Glutamatergic neuron (in vitro differentiated cells): ENCODE measurements around the gene KLF16. TPM values are rescaled to one million over a fixed set of nuclear protein-coding genes. Genes with fewer than 3 reads are reported as not detected.
A peak's percentile ranks its signal among the peaks of the same experiment; 100 is the strongest.

ENCODE experiments used
- DNase-seq: peaks from one replicate; pipeline ENCODE4 v3.0.0; 2022
- H3K27ac Mint-ChIP-seq: one replicate; pipeline ENCODE4 v1.8.0; 2020; ENCODE audit warnings: mild to moderate bottlenecking, mixed read lengths, inconsistent platforms; ENCODE audit not compliant: unreplicated experiment
- H3K27me3 Mint-ChIP-seq: one replicate; pipeline ENCODE4 v1.8.0; 2020; ENCODE audit warnings: mild to moderate bottlenecking, moderate library complexity, mixed read lengths, inconsistent platforms; ENCODE audit not compliant: unreplicated experiment
- H3K36me3 Mint-ChIP-seq: one replicate; pipeline ENCODE4 v1.8.0; 2020; ENCODE audit warnings: mild to moderate bottlenecking, mixed read lengths, inconsistent platforms; ENCODE audit not compliant: unreplicated experiment
- H3K4me1 Mint-ChIP-seq: one replicate; pipeline ENCODE4 v1.8.0; 2020; ENCODE audit warnings: mild to moderate bottlenecking, low read depth, mixed read lengths, inconsistent platforms; ENCODE audit not compliant: unreplicated experiment
- H3K4me3 Mint-ChIP-seq: one replicate; pipeline ENCODE4 v1.8.0; 2020; ENCODE audit warnings: mild to moderate bottlenecking, mixed read lengths, inconsistent platforms; ENCODE audit not compliant: unreplicated experiment
- H3K9me3 Mint-ChIP-seq: one replicate; pipeline ENCODE4 v1.8.0; 2020; ENCODE audit warnings: mild to moderate bottlenecking, moderate library complexity, mixed read lengths, inconsistent platforms; ENCODE audit not compliant: unreplicated experiment
- total RNA-seq: library from RNA; stranded (reverse); fragmentation: NEBNext Ultra II Directional; extraction: Animal tissue kit (Norgen Biotek cat#: 25700); gene quantifications from one replicate; pipeline ENCODE4 v1.2.1, GENCODE V29; 2021; ENCODE audit not compliant: unreplicated experiment
- TF ChIP-seq, protein P1 (sequence below): fragments of 200-600 bp; sonication (generic); IDR thresholded peaks from one replicate; pipeline ENCODE4 v1.5.0; 2021; ENCODE audit not compliant: partially characterized antibody, unreplicated experiment

KLF16 gene
- total RNA-seq, 1 donor from 2014 or later: 30.6 TPM

DNA sequence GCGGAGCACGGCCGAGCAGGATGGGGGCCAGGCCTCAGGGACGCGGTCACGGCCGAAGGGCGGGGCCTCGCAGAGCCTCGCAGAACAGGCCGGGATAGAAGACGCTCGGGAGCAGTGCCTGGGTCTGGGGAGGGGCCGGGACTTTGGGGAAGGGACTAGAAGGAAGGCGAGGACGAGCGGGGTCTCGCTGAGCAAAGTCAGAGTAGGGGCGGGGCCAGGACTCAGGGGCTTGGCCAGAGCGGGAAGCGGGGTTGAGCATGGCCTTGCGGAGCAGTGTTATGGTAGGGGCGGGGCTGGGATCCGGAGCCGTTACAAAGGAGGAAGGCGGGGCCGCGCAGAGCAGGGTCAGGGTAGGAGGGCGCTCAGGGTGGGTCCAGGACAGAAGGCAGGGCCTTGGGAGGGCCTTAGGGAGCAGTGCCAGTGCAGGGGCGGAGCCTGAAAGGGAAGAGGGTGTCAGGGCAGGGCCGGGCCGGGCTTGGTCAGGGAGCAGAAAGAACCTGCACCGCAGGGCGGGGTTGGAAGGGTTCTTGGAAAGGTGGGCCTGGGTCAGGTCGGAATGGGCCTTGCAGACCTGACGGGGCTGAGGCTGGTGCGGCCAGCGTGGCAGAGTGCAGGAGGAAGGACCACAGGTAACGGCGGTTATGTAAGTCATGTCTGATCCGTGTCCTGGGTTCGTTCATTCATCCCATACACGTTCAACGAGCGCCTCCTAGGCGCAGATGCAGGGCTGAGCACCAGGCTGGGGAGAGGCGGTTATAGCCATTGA lies 50.8 kb downstream of the KLF16 start:
- Mint-ChIP-seq H3K27ac (peak overlapping the region; percentile 89), H3K4me1 (peaks cover 2% of the 10 kb centered on the region), H3K9me3 (peaks cover 8% of the 10 kb centered on the region), H3K36me3 (no peaks in the 10 kb centered on the region), H3K27me3 (peaks cover 11% of the 10 kb centered on the region), H3K4me3 (peak overlapping the region; percentile 93)
- peak; percentile 94 for DNase-seq
- TF ChIP-seq, protein P1, sequence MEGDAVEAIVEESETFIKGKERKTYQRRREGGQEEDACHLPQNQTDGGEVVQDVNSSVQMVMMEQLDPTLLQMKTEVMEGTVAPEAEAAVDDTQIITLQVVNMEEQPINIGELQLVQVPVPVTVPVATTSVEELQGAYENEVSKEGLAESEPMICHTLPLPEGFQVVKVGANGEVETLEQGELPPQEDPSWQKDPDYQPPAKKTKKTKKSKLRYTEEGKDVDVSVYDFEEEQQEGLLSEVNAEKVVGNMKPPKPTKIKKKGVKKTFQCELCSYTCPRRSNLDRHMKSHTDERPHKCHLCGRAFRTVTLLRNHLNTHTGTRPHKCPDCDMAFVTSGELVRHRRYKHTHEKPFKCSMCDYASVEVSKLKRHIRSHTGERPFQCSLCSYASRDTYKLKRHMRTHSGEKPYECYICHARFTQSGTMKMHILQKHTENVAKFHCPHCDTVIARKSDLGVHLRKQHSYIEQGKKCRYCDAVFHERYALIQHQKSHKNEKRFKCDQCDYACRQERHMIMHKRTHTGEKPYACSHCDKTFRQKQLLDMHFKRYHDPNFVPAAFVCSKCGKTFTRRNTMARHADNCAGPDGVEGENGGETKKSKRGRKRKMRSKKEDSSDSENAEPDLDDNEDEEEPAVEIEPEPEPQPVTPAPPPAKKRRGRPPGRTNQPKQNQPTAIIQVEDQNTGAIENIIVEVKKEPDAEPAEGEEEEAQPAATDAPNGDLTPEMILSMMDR: no peak

DNA sequence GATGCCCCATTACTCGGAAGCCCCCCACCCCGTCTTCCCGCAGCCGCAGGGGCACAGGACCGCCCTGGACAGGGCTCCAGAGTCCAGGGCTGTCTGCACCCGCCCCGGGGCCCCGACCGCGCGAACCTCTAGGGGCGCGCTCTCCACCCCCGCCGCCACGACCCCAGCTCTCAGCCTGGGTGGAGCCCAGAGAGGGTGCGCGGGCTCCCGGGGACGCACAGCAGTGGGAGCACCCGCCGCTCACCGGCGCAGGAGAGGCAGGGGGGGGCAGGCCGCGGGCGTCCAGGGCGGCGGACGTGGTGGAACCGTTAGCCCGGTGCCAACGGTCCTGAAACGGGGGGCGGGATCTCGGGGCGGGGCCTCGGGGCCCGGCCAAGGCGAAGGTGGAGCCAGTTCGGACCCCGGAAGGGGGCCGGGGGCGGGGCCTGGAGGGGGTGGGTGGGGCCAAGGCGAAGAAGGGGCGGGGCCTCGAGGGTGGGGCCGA lies 51.4 kb downstream of the KLF16 start, which contains the start of gene ATP8B3:
TSS of gene ATP8B3 (minus strand) at position 335 of the 484 bp plus-strand sequence. CDS start 540 bp downstream, outside the sequence.
- Mint-ChIP-seq H3K4me3 (peak within 1 kb of the TSS; percentile 93), H3K36me3 (no peaks in the 10 kb centered on the region), H3K4me1 (peaks cover 2% of the 10 kb centered on the region), H3K27ac (peak within 1 kb of the TSS; percentile 89), H3K27me3 (peaks cover 11% of the 10 kb centered on the region), H3K9me3 (peaks cover 8% of the 10 kb centered on the region)
- DNase-seq: no peak
- TF ChIP-seq, protein P1: no peak

DNA sequence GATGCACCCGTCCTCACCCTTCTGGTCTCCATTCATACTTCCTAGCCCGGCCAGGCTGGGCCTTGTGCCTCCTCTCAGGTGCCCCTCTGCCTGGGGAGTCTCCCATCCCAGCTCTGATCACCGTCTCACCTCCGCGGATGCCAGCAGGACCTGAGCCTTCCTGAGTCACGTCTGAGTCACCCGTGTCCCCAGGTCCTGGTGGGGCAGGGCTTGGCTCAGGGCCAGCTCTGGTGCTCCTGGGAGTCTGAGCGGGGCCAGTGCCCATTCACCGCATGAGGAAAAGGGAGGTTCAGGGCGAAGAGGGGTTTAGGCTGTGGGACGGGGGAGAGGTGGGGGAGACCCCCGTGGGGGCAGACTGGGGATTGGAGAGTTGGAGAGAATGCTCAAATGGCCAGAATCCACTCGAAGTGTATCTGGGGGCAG lies 51.9 kb downstream of the KLF16 start:
- Mint-ChIP-seq H3K9me3 (peaks cover 8% of the 10 kb centered on the region), H3K36me3 (no peaks in the 10 kb centered on the region), H3K4me1 (peaks cover 2% of the 10 kb centered on the region), H3K27ac (no peak overlapping the region), H3K27me3 (peaks cover 11% of the 10 kb centered on the region), H3K4me3 (no peak overlapping the region)
- TF ChIP-seq, protein P1: no peak
- DNase-seq: peak; percentile 21

DNA sequence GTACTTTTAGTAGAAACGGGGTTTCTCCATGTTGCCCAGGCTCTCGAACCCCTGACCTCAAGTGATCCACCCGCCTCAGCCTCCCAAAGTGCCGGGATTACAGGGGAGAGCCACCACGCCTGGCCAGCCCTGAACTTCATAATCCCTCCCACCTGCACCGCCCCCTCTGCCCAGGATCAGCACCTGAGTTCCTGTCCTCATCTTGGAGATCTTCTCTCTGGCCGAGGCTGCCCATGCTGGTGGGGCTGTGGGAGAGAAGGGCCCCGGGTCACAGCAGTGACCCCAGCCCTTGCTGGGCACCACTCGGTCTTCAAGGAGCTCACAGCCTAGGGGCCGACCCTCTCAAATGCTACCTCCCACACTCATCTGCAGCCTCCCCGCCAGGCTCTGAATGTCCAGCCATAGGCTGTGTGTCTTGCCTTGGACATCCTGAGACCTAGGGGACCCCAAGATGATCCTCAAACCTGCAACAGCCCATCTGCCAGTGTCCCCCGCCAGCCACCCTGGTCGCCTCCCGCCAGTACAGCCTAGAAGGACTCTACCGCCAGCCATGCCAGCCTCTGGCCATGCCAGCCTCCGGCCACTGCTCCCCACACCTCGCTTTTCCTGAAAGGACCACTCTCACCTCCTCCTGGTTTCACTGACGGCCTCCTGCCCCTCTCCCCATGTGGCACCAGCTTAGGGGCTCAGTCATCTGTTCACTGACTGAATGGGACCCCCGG lies 52.8 kb downstream of the KLF16 start:
- Mint-ChIP-seq H3K36me3 (no peaks in the 10 kb centered on the region), H3K4me1 (peaks cover 2% of the 10 kb centered on the region), H3K4me3 (no peak overlapping the region), H3K27ac (no peak overlapping the region), H3K27me3 (peaks cover 11% of the 10 kb centered on the region), H3K9me3 (peaks cover 8% of the 10 kb centered on the region)
- TF ChIP-seq, protein P1: no peak
- peak; percentile 15 for DNase-seq
